Activated T-helper 17 cell treated with anti-CD3 and anti-CD28 coated beads, Interleukin-2, amount 50 U/mL, for 72 hours (primary cell): ENCODE data around the gene PHIP. TPM values are rescaled to one million over a fixed set of nuclear protein-coding genes. Genes with fewer than 3 reads are reported as not detected.

ENCODE experiments used
- ATAC-seq: fragments of 150-1000 bp; cut with Tn5 transposase; replicated peaks from 2 replicates; pipeline ENCODE4 v1.10.0; 2021; ENCODE audit warnings: mild to moderate bottlenecking, moderate library complexity
- H3K27ac Mint-ChIP-seq: one replicate; pipeline ENCODE4 v1.8.0; 2022; ENCODE audit warnings: mixed read lengths
- H3K27me3 Mint-ChIP-seq: one replicate; pipeline ENCODE4 v1.8.0; 2022; ENCODE audit warnings: mixed read lengths
- H3K36me3 Mint-ChIP-seq: one replicate; pipeline ENCODE4 v1.8.0; 2022; ENCODE audit warnings: low read depth, mild to moderate bottlenecking, mixed read lengths
- H3K4me1 Mint-ChIP-seq: one replicate; pipeline ENCODE4 v1.8.0; 2022; ENCODE audit warnings: mixed read lengths
- H3K4me3 Mint-ChIP-seq: one replicate; pipeline ENCODE4 v1.8.0; 2022; ENCODE audit warnings: mild to moderate bottlenecking, mixed read lengths
- H3K9me3 Mint-ChIP-seq: one replicate; pipeline ENCODE4 v1.8.0; 2022; ENCODE audit warnings: mixed read lengths
- total RNA-seq, 2 donors: library from RNA; stranded (reverse); gene quantifications; one replicate each; pipeline ENCODE4 v1.2.3, GENCODE V29; 2022

The PHIP gene
- total RNA-seq, 2 donors from 2014 or later = 28.7 to 31.3 TPM

DNA sequence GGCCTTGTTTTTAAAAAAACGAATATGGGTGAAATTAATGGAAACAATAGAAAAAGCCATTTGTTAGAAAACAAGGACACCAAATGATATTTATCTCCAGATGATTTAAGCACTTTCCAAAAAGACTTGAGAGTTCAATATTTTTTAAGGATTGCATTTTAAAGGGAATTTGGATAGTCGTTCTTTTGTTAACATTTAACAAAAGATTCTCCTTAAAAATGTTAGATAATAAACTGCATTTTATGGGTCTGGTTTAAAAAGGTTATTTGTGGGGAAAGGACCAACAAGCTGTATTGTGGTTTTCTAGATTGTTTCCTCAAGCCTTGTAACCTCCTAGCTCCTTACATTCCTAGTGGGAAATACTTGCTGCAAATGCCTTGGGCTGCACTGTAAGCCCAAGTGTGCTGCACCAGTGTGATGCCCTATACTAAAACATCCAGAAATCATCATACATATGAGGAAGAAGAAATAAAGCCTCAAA is 1.5 kb upstream of the PHIP start:
- no peaks in the 10 kb centered on the region for H3K4me1 Mint-ChIP-seq
- peaks cover 6% of the 10 kb centered on the region for H3K27me3 Mint-ChIP-seq
- no peaks in the 10 kb centered on the region for H3K9me3 Mint-ChIP-seq
- ATAC-seq = no peak
- peaks cover 27% of the 10 kb centered on the region for H3K36me3 Mint-ChIP-seq
- peak overlapping the region; percentile 95 for H3K27ac Mint-ChIP-seq
- H3K4me3 Mint-ChIP-seq = peak overlapping the region; percentile 98

DNA sequence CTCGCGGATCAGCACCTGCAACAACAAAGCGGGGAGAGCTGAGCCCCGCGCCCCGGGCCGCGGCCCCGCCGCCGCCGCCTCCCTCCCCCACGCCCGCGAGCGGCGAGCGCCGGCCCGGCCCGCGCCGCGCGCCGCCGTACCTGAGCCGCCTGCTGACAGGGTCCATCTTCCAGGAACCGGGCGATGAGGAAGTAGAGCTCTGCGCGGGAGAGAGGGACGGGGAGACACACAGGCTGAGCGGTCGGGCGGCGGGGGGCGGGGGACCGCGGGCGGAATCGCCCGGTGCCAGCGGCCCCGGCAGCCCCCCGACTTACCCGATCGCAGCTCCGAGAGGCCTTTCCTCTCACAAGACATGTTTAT is 359 bp downstream of the PHIP start:
- peak; percentile 30 for ATAC-seq
- Mint-ChIP-seq H3K27me3 (peaks cover 5% of the 10 kb centered on the region), H3K36me3 (peaks cover 42% of the 10 kb centered on the region), H3K27ac (peak overlapping the region; percentile 95), H3K4me3 (peak overlapping the region; percentile 98), H3K9me3 (no peaks in the 10 kb centered on the region), H3K4me1 (peaks cover 6% of the 10 kb centered on the region)

DNA sequence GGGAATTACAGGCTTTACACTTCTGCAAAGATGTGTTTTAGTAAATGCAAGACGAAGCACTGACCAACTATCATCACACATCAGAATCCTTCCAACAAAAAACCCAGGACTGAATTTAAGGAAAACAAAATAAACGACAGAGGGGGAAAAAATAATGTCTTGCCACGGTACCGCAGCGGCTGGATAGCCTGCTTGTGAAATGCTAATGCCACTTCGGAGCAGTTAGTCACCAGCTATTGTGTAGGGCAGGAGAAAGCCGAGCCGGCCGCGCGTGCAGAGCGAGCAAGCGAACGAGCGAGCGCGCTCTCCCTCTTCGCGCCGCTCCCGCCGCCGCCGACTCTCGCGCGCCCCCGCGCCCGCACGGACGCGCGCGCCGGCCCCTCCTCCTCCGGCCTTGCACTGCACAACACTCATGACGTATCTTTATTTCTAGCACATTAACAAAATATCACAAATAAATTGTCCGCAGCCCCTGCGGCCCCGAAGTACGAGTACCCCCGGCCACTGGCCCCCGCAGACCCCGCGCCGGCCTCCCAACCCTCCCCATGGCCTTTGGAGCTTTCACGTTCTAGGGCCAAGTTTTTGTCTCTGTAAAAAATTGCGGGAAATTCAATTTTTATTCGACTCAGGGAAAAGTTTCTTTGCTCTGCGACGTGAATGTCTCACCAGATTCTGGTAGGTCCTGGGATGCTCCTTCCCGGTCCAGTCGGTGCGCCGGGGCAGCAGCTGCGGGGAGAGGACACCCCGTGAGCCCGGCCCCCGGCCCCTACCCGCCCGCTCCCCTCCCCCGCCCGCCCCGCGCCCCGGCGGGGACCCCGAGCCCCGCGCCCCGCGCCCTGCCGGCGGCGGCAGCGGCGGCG is 1.0 kb downstream of the PHIP start:
- ATAC-seq = peak; percentile 76
- no peaks in the 10 kb centered on the region for H3K27me3 Mint-ChIP-seq
- peak overlapping the region; percentile 90 for H3K27ac Mint-ChIP-seq
- peaks cover 49% of the 10 kb centered on the region for H3K36me3 Mint-ChIP-seq
- peak overlapping the region; percentile 90 for H3K4me3 Mint-ChIP-seq
- H3K9me3 Mint-ChIP-seq = no peaks in the 10 kb centered on the region
- H3K4me1 Mint-ChIP-seq = peaks cover 8% of the 10 kb centered on the region

DNA sequence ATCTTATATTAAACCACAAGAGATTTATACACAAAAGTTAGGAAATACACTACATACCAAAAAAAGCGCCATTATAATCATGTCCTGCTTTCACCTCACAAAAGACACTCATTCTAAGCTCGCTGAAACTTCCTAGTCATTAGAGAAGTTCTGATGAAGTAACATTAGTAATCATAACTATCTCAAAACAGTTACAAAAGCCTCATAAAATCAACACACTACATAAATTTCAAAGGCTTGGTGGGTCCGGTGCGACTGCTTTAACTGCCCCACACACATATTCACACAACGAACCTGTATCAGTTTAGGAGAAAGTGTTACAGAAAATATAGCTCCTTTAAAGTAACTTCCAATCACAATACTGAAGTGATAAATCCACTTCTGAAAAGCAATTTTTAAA is 1.9 kb downstream of the PHIP start:
- ATAC-seq = no peak
- H3K4me3 Mint-ChIP-seq = peak overlapping the region; percentile 90
- H3K4me1 Mint-ChIP-seq = peaks cover 11% of the 10 kb centered on the region
- peak overlapping the region; percentile 90 for H3K27ac Mint-ChIP-seq
- H3K9me3 Mint-ChIP-seq = no peaks in the 10 kb centered on the region
- H3K36me3 Mint-ChIP-seq = peaks cover 54% of the 10 kb centered on the region
- no peaks in the 10 kb centered on the region for H3K27me3 Mint-ChIP-seq

DNA sequence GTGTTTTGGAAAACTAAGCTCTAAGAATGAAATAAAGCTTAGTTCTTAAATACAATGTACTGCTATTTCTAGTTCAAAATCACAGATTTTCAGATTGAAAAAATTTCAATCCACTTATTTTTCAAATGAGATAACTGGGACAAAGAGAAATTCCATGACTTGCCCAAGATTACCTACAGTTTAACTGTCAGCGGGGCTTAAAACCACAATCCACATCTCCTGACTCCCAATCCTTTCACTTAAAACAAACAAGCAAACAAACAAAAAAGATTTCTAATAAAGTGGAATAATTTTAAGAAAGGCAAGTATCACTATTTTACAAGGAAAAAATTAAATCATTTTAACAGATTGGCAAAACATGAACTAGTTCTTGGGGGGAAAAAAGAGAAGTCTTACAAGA is 4.2 kb downstream of the PHIP start:
- peaks cover 14% of the 10 kb centered on the region for H3K4me1 Mint-ChIP-seq
- H3K27me3 Mint-ChIP-seq = no peaks in the 10 kb centered on the region
- H3K4me3 Mint-ChIP-seq = peak overlapping the region; percentile 90
- no peaks in the 10 kb centered on the region for H3K9me3 Mint-ChIP-seq
- H3K27ac Mint-ChIP-seq = peak overlapping the region; percentile 62
- peaks cover 65% of the 10 kb centered on the region for H3K36me3 Mint-ChIP-seq
- no peak for ATAC-seq

DNA sequence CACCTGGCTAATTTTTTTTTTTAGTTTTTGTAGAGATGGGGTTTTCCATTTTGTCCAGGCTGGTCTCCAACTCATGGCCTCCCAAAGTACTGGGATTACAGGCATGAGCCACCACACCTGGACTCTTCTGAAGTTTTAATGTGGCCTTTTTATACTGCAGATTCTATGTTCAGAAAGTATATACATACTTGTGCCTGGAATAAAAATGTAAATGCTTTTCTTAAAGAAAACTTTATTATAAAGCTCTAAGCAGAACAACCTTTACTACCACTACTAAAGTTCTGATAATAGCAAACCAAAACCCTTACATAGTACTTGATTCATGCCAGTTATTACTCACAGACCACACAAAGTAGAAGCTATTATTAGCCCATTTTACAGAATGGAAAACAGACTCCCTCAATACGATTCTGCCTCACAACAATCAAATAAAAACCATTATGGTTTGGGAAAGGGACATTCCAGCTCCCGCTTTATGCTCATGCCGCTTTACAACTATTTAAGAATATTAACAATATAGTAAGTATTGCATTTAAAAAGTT is 5.3 kb downstream of the PHIP start:
- H3K27ac Mint-ChIP-seq = peak overlapping the region; percentile 37
- H3K27me3 Mint-ChIP-seq = no peaks in the 10 kb centered on the region
- H3K9me3 Mint-ChIP-seq = no peaks in the 10 kb centered on the region
- H3K4me3 Mint-ChIP-seq = peak overlapping the region; percentile 47
- H3K4me1 Mint-ChIP-seq = peaks cover 15% of the 10 kb centered on the region
- H3K36me3 Mint-ChIP-seq = peaks cover 58% of the 10 kb centered on the region
- ATAC-seq = peak; percentile 39

DNA sequence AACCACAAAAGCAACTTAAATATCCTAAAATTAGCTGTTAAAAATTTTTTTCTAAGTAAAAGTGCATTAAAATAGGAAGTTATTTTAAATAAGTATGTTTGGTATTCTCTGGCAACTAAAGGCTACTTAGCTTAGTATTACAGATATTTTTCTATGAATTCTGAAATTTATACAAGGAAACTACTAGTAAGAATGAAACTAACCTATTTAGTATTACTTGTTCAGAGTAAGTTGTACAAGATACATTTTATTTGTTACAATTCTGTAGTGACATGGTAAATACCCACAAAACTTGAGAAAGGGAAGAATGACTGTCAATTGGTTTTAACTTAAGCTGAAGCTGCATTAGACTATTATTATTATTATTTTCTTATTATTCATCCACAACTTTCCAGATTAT is 6.5 kb downstream of the PHIP start:
- Mint-ChIP-seq H3K36me3 (peaks cover 55% of the 10 kb centered on the region), H3K4me3 (peak overlapping the region; percentile 47), H3K27me3 (no peaks in the 10 kb centered on the region), H3K9me3 (no peaks in the 10 kb centered on the region), H3K27ac (no peak overlapping the region), H3K4me1 (peaks cover 23% of the 10 kb centered on the region)
- ATAC-seq = peak; percentile 32

DNA sequence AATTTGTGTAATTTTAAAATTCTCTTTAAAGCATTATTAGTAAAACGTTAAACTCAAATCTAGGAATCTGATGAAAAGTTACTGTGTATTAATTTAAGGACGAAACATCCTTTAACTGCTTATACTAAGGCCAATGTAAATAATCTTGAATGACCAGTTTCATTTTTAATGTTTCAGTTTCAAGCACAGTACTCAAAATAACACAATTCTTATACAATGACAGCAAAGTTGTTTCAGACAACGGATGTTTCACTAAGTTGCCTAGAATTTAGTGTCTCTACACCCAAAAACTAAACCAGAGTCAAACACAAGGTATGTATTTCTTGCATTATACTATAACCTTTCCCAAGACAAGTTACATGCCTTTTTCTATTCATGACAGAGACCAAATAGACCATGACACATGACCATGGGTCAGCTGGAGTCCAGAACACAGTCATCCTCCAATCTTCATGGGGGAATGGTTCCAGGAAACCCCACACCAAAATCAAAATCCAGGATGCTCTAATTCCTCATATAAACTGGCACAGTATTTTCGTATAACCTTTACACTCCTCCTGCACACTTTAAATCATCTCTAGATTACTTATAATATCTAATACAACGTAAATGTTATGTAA is 7.7 kb downstream of the PHIP start:
- H3K27ac Mint-ChIP-seq = no peak overlapping the region
- no peaks in the 10 kb centered on the region for H3K27me3 Mint-ChIP-seq
- peaks cover 23% of the 10 kb centered on the region for H3K4me1 Mint-ChIP-seq
- H3K36me3 Mint-ChIP-seq = peaks cover 45% of the 10 kb centered on the region
- no peaks in the 10 kb centered on the region for H3K9me3 Mint-ChIP-seq
- H3K4me3 Mint-ChIP-seq = peak overlapping the region; percentile 29
- peak; percentile 22 for ATAC-seq

DNA sequence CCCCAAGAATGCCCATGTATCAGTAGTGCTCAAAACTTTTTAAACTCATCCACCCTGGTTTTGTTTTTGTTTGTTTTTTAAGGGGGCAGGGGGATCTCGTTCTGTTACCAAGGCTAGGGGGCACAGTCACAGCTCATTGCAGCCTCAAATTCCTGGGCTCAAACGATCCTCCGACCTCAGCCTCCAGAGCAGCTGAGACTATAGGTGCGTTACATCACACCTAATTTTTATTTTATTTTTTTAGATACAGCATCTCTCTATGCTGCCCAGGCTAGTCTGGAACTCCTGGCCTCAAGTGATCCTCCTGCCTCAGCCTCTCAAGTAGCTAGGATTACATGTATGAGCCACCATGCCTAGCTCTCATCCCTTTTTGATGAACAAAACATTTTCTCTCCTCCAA is 11.2 kb downstream of the PHIP start:
- H3K36me3 Mint-ChIP-seq = peaks cover 15% of the 10 kb centered on the region
- H3K27me3 Mint-ChIP-seq = no peaks in the 10 kb centered on the region
- H3K9me3 Mint-ChIP-seq = no peaks in the 10 kb centered on the region
- ATAC-seq = no peak
- no peak overlapping the region for H3K27ac Mint-ChIP-seq
- H3K4me3 Mint-ChIP-seq = no peak overlapping the region
- H3K4me1 Mint-ChIP-seq = peaks cover 13% of the 10 kb centered on the region

DNA sequence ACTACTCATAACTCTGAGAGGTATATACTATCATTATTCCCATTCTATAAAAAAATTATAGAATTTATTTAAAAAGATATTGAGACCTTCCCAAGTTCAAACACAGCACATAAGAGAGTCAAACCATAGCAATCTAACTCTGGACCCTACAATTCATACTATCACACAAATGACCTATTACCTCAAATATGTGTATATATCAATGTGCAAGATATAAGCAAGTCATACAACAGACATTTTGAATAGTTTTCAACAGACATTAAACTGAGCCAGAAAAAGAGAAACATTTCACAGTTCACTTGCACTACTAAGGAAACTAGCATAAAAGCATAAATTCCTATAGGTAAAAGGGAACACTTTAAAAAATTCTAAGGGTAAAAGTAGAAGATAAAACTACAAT is 11.7 kb downstream of the PHIP start:
- H3K9me3 Mint-ChIP-seq = no peaks in the 10 kb centered on the region
- no peaks in the 10 kb centered on the region for H3K27me3 Mint-ChIP-seq
- no peak for ATAC-seq
- no peak overlapping the region for H3K4me3 Mint-ChIP-seq
- H3K36me3 Mint-ChIP-seq = peaks cover 13% of the 10 kb centered on the region
- H3K27ac Mint-ChIP-seq = no peak overlapping the region
- peaks cover 13% of the 10 kb centered on the region for H3K4me1 Mint-ChIP-seq

DNA sequence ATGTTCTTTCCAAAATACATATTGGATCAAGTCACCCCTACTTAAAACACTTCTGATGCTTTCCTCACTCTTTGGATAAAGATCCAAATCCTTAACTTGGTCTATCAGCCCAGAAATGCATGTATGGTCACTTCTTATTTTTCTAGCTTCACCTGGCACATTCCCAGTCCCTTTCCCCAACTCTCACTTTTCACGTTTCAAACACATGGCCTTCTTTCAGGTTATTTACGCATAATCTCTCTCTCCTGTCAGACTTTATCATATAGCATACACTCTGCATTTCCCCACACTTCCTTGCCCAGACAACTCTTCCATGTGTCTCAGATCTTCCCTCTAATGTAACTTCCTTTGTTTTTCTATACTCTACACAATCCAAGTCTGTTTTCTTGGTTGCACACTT is 12.8 kb downstream of the PHIP start:
- Mint-ChIP-seq H3K9me3 (no peaks in the 10 kb centered on the region), H3K4me1 (peaks cover 9% of the 10 kb centered on the region), H3K27ac (no peak overlapping the region), H3K36me3 (peaks cover 10% of the 10 kb centered on the region), H3K4me3 (no peak overlapping the region), H3K27me3 (no peaks in the 10 kb centered on the region)
- ATAC-seq = no peak

DNA sequence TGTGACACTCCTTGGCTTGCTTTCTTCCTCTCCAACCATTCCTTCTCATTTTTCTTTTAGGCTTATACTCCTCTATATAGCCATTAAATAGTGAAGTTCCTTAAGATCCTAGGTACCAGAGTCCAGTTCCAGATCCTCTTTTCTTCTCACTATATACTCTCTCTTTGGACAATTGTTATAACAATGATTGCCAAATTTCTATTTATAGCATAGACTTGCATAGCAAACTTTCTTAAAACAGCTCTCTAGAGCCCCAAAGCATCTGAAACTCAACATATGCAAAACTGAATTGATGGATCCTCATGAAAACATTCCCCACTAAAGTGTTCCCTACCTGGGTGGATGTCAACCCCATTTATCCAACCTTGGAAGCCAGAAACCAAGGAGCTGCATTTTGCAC is 13.4 kb downstream of the PHIP start:
- no peaks in the 10 kb centered on the region for H3K27me3 Mint-ChIP-seq
- no peak overlapping the region for H3K27ac Mint-ChIP-seq
- H3K36me3 Mint-ChIP-seq = peaks cover 14% of the 10 kb centered on the region
- H3K9me3 Mint-ChIP-seq = no peaks in the 10 kb centered on the region
- no peak overlapping the region for H3K4me3 Mint-ChIP-seq
- H3K4me1 Mint-ChIP-seq = peaks cover 9% of the 10 kb centered on the region
- no peak for ATAC-seq

DNA sequence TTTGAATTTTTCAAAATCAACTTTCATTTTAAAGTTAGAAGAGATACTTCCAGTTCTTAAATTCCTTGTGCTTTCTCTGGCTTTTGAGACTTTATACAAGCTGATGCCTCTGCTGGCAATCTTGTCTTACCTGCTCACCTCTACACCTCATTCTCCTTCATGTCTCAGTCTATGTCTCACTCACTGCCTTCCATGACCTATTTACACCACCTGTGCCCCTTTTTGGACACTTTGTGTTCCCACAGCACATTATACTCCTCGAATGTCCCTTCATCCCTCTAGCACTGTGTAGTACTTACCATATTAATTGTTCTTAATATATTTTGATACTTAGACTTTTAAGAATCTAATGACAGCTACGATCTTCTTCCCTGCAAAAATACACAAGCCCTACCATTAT is 15.3 kb downstream of the PHIP start:
- Mint-ChIP-seq H3K27ac (no peak overlapping the region), H3K4me1 (peaks cover 8% of the 10 kb centered on the region), H3K27me3 (no peaks in the 10 kb centered on the region), H3K9me3 (no peaks in the 10 kb centered on the region), H3K4me3 (no peak overlapping the region), H3K36me3 (peaks cover 33% of the 10 kb centered on the region)
- ATAC-seq = no peak

DNA sequence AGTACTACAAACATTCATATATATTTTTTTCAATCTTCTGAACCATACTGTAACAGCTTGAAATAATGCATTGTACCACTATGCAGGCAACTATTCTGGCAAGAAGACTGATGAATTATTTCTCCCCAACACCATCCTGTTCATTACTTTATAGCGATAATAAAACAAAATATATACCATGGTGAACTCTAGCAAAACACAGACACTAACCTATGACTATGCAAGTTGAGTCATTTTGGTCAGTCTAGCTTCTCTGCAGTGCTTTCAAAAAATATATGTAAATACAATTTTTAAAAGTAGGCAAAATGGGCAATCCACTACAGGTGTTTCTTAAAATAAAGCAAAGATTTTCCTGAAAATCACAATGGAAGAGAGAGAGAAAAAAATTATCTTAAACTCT is 20.3 kb downstream of the PHIP start:
- Mint-ChIP-seq H3K4me3 (no peak overlapping the region), H3K27ac (no peak overlapping the region), H3K4me1 (peaks cover 10% of the 10 kb centered on the region), H3K36me3 (peaks cover 82% of the 10 kb centered on the region), H3K27me3 (no peaks in the 10 kb centered on the region), H3K9me3 (no peaks in the 10 kb centered on the region)
- ATAC-seq = no peak

DNA sequence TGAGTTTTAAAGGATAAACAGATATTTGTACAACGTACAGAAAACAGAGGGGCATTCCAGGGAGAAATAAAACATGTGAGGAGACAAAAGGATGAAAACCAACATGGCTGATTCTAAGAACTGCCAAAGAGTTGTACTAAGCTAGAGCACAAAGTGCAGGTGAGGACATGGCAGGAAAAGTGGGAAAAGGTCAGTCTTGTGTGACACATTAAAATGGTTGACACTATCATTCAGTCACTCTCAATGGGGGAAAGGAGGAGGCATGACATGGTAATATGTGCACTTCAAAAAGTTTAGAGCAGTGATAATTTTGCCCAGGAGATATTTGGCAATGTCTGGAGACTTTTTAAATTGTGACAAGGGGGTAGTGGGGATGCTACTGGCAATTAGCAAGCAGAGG is 21.8 kb downstream of the PHIP start:
- H3K4me1 Mint-ChIP-seq = peaks cover 10% of the 10 kb centered on the region
- peaks cover 98% of the 10 kb centered on the region for H3K36me3 Mint-ChIP-seq
- no peak overlapping the region for H3K4me3 Mint-ChIP-seq
- H3K27me3 Mint-ChIP-seq = no peaks in the 10 kb centered on the region
- ATAC-seq = no peak
- peak overlapping the region; percentile 32 for H3K27ac Mint-ChIP-seq
- no peaks in the 10 kb centered on the region for H3K9me3 Mint-ChIP-seq
